GM21447 (cell line): ENCODE measurements around the gene AHSG.

Experiments used
- ATAC-seq: cut with Tn5 transposase; IDR thresholded peaks from one replicate; pipeline ENCODE4 v1.9.1; 2021; ENCODE audit not compliant: unreplicated experiment

Gene AHSG

DNA sequence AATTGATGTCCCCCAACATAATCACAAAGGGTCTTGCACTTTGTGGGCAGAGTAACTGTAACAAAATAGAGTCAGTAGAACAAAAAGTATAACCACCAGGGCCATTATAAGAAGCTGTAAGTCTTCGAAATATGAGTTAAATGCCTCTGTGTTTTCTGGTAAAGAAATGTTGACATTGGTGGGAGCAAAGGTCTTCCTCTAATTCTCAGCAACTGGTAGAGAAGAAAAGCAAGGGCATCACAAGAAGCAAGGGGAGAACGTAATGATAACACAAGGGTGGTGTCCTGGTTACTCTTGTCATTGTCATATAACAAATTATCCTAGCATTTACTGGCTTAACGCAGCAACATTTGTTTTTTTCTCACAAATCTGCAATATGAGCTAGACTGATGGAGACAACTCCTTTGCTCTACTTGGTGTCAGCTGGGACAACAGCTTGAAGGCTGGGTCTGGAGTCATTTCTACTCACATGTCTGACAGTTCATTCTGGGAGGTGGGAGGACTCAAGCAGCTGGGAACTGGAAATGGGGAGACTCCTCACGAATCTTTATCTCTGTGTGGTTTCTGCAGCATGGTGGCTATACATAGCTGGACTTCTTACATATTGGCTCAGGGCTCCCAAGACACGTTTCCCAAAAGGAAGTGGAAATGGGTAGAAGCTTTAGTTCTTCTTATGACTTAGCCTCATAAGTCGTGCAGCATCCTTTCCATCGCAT, 22.1 kb upstream of the AHSG start:
- no peak for ATAC-seq

DNA sequence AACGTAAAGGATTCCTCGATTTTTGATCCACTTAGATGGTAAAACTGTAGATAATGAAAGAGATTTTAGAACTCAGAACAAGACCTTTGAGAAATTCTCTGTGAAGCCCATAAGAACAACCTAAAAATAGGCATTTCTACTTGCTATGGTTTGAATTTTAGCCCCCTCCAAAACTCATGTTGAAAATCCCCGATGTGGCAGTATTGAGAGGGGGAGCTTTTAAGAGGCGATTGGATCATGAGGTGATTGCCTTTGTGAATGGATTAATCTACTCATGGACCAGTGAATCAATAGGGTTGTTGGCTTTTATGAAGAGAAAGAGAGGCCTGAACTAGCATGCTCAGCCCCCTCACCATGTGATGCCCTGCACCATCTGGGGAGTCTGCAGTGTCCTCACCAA, 20.2 kb upstream of the AHSG start:
- no peak for ATAC-seq

DNA sequence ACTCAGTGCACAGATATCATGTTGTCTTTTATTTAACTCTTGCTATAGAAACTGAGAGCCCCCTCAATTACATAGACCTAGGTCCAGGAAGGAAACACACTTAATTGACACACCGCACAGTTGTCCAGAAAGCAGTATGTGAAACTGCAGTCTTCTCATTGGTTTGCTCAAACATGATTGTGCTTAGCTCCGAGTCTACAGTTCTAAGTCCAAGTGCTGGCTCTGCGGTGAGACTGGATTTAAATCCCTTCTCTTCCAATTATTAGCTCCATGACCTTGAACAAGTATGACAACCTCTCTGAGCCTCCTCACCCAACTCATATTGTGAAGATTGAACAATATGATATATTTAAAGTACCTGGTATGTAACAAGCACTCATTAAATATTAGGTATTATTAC, 19.0 kb upstream of the AHSG start:
- no peak for ATAC-seq

DNA sequence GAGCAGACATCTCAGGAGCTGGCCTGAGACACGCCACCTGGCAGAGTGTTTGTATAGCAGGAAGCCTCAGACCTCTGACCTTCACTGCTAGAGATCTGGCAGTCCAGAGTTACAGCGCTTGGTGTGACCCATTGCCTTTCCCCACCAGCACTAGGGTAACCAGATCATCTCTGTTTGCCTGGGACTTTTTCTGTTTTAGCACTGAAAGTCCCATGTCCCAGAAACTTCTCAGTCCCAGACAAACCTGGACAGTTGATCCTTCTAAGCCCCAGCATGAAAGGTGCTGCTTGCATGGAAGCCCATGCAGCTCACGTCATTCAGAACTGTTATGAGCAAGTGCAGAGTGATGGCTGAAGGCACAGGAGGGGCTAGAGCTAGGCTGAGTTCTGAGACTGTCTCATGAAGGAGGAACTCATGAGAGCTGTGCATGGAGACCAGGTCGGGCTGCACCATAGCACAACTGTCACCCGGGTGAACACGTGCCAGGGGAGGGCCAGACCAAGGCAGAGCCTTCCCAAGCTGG, 18.2 kb upstream of the AHSG start:
- ATAC-seq: no peak

DNA sequence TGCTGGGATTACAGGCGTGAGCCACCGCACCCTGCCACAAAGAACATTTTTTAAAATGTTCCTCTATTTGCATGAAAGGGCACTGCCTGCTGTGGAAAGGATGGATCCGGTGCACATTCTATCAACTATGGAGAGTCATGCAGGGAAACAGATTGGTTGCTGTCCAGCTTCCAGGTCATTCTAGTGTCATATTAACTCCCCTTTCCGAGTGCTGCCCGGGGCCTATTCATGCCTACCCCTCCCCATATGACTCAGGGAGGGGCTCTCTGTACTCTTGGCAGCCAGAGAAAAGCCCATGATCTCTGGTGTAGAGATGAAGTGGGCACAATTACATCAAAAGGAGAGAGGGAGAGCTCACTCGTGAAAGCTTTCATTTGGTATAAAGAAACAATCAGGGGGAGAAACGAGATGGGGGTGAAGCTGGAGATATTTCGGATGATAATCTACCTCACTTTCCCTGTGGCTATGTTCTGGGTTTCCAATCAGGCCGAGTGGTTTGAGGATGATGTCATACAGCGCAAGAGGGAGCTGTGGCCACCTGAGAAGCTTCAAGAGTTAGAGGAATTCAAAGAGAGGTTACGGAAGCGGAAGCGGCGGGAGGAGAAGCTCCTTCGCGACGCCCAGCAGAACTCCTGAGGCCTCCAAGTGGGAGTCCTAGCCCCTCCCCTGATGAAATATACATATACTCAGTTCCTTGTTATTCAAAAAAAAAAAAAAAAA, 16.1 kb upstream of the AHSG start:
- no peak for ATAC-seq

DNA sequence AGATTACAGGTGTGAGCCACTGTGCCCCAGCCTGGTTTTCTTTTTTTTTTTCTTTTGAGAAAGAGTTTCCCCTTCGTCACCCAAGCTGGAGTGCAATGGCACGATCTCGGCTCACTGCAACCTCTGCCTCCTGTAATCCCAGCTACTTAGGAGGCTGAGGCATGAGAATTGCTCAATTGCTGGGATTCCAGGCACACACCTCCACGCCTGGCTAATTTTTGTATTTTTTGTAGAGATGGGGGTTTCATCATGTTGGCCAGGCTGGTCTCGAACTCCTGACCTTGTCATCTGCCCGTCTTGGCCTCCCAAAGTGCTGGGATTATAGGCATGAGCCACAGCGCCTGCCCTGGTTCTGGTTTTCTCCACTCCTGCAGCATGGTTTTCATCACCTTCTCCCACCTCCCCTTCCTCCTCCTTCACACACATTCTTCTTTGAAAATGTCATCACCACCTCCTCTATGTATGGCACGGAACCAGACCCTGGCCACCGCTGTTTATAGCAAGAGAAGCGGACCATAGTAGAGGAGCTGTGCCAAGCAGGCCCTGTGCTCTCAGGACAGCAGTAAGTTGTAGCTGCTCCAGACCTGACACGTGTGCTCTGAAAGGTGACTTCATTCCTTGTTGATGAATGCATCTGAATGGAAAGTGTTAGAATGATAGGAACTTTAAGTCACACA, 14.6 kb upstream of the AHSG start:
- ATAC-seq: no peak

DNA sequence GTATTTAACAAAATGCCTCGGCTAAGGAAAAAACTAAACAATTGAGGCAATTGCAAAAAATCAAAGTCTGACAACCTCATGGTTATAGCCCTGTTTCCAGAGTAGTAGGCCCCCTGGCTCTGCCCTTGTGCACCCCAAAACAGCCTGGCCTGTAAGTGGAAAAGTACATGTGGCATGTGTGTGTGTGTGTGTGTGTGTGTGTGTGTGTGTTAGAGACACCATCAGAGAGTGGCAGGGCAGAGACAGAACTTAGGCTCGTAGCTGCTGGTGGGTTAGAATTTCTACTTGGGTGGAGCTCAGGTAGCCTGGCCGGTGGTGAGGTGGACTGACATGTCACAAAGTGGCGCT, 14.1 kb upstream of the AHSG start:
- no peak for ATAC-seq

DNA sequence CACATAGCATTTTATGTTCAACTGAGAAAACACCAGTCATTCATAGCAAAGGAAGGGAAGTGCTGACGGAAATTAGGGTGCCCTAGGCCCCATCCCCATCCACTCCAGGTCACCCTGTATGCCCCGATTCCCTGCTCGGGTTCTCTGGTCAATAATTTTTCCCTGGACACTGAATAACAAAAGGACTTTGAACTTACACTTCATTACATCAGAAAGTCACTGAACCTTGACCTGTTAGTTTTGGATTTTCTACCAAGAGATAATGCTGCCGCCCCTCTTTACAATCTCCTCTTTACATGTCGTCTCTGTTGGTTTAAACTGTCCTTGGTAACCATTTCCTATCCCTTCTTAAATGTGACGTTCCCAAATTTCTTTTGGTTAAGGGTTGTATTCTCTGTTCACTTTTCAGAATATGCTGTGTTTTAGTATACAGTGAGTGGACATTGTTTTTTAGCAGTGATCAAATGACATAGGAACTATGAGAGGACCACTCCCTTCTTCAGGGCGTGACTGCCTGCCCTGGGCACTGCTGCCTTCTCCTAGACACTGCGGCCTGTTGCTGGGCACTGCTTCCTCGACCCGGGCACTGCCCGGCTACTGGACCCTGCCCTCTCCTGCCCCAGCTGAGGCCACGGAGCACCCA, 13.6 kb upstream of the AHSG start:
- no peak for ATAC-seq

DNA sequence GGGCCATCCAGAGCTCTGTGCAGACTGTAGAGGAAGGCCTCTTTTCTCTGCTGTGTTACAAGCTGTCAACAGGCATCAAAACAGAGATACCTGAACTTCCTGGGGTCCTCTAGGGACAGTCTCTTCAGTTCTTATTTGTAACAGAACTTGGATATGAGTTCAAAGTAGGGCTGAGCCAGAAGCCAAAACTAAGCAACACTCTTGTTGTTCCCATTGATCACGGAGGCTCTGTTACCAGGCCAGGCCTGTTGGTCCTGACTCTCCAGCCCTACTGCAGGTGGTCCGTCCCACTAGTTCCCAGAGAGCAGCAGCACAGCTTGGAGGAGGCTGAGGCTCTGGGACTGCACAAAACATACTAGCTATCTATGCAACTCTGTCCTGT, 13.1 kb upstream of the AHSG start:
- ATAC-seq: no peak

DNA sequence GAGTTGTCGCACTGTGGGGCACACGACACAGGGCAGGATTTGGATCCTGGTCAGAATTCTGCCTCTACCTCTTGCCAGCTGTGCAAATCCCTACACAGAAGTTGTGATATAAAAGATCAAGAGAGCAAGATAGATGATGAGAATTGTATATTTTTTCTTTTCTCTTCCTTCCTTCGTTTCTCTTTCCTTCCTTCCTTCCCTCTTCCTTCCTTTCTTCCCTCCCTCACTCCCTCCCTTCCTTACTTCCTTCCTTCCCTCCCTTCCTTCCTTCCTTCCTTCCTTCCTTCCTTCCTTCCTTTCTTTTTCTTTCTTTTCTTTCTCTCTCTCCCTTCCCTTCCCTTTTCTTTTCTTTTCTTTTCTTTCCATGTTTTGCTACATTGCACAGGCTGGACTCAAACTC, 12.0 kb upstream of the AHSG start:
- no peak for ATAC-seq

DNA sequence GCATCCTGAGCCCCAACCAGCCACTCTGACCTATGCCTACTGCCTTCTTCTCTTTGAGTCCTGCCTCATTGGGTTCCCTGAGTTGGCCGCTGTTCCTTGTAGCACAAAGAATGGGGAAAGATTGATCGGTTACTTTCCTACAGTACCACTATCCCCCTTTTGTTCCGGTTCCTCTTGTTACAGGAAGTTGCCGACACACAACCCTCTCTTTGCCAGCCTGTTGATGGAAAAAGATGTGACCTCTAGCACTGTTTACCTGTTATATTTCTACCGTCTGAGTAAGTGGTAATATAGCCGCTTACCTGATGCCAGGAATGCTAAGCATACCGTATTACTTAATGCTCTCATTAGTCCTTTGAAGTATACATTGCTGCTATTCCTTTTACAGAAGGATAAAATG, 9.7 kb upstream of the AHSG start:
- no peak for ATAC-seq

DNA sequence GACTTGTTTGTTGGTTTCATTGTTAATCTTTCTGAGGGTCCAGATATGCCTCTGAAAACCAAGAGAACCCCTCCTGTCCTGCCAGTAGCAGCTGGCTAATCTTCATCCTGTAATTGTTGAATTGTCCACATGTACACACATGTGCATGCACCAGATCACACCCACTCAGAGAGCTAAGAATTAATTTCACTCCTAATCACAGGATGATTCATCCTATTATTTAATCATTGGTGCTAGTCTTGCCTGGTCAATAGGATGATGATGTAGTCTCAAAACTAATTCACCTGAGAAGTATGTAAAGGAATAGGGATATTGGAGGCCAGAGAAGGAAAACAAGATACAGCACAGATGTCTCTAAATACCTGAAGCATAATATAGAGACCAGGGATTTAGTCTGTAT, 7.8 kb upstream of the AHSG start:
- ATAC-seq: no peak

DNA sequence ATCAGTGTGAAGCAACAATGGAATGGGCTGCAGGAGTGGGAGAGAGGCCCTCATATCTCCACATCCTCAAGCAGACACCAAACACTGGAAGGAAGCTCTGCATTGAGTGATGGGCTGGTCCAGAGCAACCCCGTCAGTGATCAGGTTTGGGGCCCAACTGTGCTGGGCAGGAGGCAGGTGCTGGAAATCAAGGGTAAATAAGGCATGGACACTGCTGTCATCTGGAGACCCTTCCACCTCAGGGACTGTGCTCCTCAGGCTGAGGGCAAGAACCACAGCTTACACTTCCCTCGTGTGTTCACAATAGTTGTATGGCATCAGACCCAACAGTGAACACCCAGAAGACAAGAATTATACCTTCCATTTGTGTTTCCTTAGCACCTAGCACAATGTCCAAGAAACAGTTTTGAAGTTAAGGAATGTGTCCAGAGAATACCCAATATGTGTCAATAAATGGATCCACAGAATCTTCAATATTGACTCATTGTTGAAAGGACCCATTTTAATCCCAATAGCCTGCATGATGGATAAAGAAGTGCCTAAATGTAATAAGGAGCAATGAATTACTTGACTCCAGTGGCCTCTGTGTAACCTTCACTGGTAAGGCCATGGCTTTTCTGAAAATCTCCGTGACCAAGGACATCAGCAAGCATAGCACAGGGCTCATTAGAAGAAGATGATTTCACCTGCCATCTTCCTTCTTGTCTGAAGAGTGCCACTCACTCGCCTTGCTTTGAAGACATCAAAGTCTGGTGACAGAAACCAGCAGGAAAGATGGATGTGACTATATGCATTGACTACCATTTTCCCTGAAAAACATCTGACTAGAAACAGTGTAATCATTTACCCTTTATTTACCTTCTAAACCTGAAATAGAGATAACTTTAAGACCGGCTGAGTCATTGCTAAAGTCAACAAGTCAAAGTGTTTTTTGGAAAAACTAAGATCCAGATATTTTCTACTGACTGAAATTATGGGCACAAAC, 7.0 kb upstream of the AHSG start:
- ATAC-seq: no peak

DNA sequence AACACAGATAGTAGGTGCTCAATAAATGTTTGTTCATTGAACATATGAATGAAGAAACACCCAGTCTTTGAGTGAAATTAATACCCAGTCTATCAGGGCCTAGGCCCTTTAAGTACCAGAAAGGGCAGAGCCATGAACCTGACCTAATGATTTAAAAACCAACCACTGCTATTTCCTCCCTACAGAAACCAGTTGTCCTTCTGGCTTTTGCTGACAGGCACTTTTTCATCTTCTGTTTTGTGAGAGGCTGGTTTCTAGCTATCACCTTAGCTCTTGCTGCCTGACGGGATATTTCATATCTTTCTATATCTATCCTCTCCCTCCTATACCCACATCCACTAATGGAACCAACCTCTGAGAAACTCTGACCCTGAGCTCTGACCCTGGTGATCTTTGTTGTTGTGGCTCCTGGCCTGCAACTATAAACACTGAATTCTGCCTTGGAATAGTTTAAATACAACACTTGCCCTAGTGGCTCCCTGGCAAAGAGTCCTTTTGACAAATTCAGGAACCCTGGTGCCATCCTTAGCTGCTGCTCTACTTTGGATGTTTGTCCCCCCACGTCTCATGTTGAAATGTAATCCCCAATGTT, 4.1 kb upstream of the AHSG start:
- no peak for ATAC-seq

DNA sequence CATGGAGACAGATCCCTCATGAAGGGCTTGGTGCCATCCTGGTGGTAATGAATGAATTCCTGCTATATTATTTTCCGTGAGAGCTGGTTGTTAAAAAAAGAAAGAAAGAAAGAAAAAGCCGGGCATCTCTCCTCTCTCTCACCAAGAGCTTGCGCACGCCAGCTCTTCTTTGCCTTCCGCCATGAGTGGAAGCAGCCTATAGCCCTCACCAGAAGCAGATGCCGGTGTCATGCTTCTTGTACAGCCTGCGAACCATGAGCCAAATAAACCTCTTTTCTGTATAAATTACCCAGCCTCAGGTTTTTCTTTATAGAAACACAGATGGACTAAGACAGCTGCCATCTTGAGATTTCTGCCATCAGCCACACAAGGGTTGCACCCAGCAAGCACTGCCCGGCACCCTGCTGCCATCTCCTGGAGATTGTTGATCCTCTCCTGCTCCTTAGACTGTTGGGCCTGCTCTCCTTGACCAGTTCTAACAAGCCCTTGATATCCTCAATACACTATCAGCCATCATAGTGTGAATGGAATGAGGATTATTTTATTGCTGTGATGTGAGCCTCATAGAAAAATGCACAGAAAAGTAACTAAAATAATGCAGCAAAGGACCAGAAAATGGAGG, 3.5 kb upstream of the AHSG start:
- no peak for ATAC-seq

DNA sequence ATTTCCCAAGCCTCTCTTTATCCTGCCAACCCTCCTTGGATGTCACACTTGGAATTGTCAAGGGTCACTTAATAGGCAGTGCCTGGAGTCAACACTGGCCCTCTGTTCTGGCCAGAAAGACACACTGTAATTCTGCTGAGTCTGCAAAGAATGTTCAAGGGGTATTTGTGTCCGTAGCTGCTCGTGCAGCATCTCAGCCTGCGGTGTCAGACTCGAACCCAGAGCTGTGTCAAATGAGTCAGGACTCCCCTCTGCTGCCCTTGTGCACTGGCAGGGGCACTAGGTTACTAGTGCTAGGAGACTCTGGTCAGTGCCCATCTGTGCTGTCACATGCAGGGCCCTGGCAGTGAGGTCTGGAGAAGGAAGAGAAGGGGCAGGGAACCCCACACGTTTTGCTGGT, 795 bp upstream of the AHSG start:
- ATAC-seq: no peak

DNA sequence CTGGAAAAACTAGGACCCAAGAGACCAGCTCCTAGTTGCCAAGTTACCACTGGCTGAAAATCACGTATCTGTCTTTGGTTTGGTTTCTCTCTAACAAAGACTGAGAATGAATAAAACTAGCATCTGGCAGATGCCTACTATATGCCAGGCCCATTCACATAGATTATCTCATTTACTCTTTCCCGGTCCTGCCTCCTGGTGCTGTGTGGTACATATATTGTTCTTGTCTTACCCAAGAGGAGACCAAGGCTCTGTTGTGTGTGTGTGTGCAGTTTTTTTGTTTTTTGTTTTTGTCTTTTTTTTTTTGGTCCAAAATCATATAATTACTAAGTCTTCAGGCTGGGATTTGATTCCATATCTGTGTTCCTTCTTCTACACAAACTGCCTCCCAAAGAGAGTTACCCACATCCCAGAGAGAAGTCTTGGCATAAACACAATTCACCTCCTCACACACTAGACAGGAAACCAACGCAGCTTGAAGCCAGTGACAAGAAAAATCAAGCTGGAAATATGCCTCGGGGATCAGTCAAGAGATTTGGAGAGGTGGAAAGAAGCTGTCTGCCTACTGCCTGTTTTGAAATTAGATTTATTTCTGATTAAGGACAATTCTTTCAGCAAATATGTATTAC, 891 bp downstream of the AHSG start:
- no peak for ATAC-seq

DNA sequence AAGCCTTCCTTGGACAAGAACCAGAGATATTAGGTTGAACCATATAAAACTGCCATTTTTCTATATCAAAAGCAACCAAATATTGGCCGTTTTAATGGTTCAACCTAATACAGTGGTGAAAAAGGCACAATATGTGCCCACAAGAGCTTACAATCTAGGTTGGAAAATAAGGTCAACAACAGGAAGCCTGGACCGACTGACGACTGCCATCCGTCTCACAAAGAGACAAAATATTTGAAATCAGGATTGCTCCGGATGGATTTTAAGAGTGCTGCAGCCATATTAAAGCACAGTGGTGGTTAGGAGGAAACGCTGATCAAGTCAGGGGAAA, 1.4 kb downstream of the AHSG start:
- ATAC-seq: no peak
